HUES48 (cell line): ENCODE data around the gene ELL.

Experiments
- H3K27ac ChIP-seq: one replicate; pipeline ENCODE4 v1.7.0; 2013; ENCODE audit warnings: low read depth, low read length, inconsistent platforms
- H3K27me3 ChIP-seq: 2 replicates; pipeline ENCODE4 v1.6.1; 2013; ENCODE audit warnings: mild to moderate bottlenecking, low read length; ENCODE audit not compliant: control insufficient read depth, insufficient read depth
- H3K36me3 ChIP-seq: 2 replicates; pipeline ENCODE4 v1.6.1; 2013; ENCODE audit warnings: low read length; ENCODE audit not compliant: control insufficient read depth, insufficient read depth
- H3K4me1 ChIP-seq: 2 replicates; pipeline ENCODE4 v1.6.1; 2013; ENCODE audit warnings: mild to moderate bottlenecking, low read length; ENCODE audit not compliant: control insufficient read depth, insufficient read depth
- H3K4me3 ChIP-seq: 2 replicates; pipeline ENCODE4 v1.5.1; 2013; ENCODE audit warnings: mild to moderate bottlenecking, low read depth, low read length
- H3K9ac ChIP-seq: 2 replicates; pipeline ENCODE4 v1.6.1; 2013; ENCODE audit warnings: mild to moderate bottlenecking, low read depth, low read length, moderate library complexity
- H3K9me3 ChIP-seq: 2 replicates; pipeline ENCODE4 v1.6.1; 2013; ENCODE audit warnings: low read length; ENCODE audit not compliant: control insufficient read depth, insufficient read depth

Gene ELL

GRCh38 chr19:18397242-18398202, 124.3 kb downstream of the ELL start, which contains the start of gene LRRC25:
LRRC25 (minus strand) TSS chr19:18397622; CDS start chr19:18396963, 659 bp downstream.
- Histone ChIP-seq H3K4me1 (no peaks in the 10 kb centered on the region), H3K27ac (no peak within 1 kb of the TSS), H3K9me3 (no peaks in the 10 kb centered on the region), H3K36me3 (no peaks in the 10 kb centered on the region), H3K9ac (no peak within 1 kb of the TSS), H3K27me3 (no peaks in the 10 kb centered on the region), H3K4me3 (no peak within 1 kb of the TSS)

- Histone ChIP-seq H3K27ac (no peak overlapping the region), H3K9ac (no peak overlapping the region), H3K36me3 (no peaks in the 10 kb centered on the region), H3K9me3 (no peaks in the 10 kb centered on the region), H3K4me3 (no peak overlapping the region), H3K27me3 (no peaks in the 10 kb centered on the region), H3K4me1 (no peaks in the 10 kb centered on the region)
These were observed 125.2 kb downstream of the ELL start for GRCh38 chr19:18396471-18397241.

GRCh38 chr19:18393836-18394235, 128.0 kb downstream of the ELL start:
- H3K9ac ChIP-seq, result no peak overlapping the region
- no peak overlapping the region for H3K4me3 ChIP-seq
- H3K27ac ChIP-seq, result no peak overlapping the region
- no peaks in the 10 kb centered on the region; the same call in 1 of the 2 replicates for H3K27me3 ChIP-seq
- H3K4me1 ChIP-seq, result no peaks in the 10 kb centered on the region
- H3K36me3 ChIP-seq, result no peaks in the 10 kb centered on the region; the same call in 1 of the 2 replicates
- H3K9me3 ChIP-seq, result no peaks in the 10 kb centered on the region

- Histone ChIP-seq H3K9ac (no peak overlapping the region), H3K36me3 (no peaks in the 10 kb centered on the region; the same call in 1 of the 2 replicates), H3K4me3 (no peak overlapping the region), H3K27ac (no peak overlapping the region), H3K4me1 (no peaks in the 10 kb centered on the region), H3K9me3 (no peaks in the 10 kb centered on the region), H3K27me3 (peaks cover 7% of the 10 kb centered on the region)
These were observed 128.9 kb downstream of the ELL start for GRCh38 chr19:18392926-18393325.
